SH-SY5Y (cell line): ENCODE results near the gene SMARCB1.

ENCODE experiments used
- GATA2 ChIP-seq: IDR thresholded peaks from 2 replicates; pipeline ENCODE4 v1.6.1; 2011; ENCODE audit warnings: mild to moderate bottlenecking, low read depth, low read length
- GATA3 ChIP-seq: IDR thresholded peaks from 2 replicates; pipeline ENCODE4 v1.6.1; 2011; ENCODE audit warnings: low read depth, mild to moderate bottlenecking, low read length, moderate library complexity

- TF ChIP-seq GATA3 (no peak), GATA2 (no peak)
Measured at GRCh38 chr22:23763579-23763945, 23.2 kb upstream of the SMARCB1 start.
